Neural progenitor cell (in vitro differentiated cells): Measurements from ENCODE around the gene MCTP2. TPM values are rescaled to one million over a fixed set of nuclear protein-coding genes. Genes with fewer than 3 reads are reported as not detected.

Experiments
- DNase-seq: peaks from one replicate; pipeline ENCODE4 v3.0.0-alpha.2; 2016; ENCODE audit warnings: low spot score
- H2AFZ ChIP-seq: fragments of 200-600 bp; sonication (generic); replicated peaks from 2 replicates; pipeline ENCODE4 v1.6.1; 2016; ENCODE audit warnings: antibody characterized with exemption
- H3F3A ChIP-seq: fragments of 200-600 bp; sonication (generic); 2 replicates; pipeline ENCODE4 v1.6.1; 2016; ENCODE audit warnings: antibody characterized with exemption, low read depth
- H3K27ac ChIP-seq: fragments of 200-600 bp; sonication (generic); 2 replicates; pipeline ENCODE4 v1.5.1; 2016; ENCODE audit warnings: mild to moderate bottlenecking
- H3K27me3 ChIP-seq: fragments of 200-600 bp; sonication (generic); 2 replicates; pipeline ENCODE4 v1.6.1; 2016; ENCODE audit warnings: mild to moderate bottlenecking, moderate library complexity
- H3K36me3 ChIP-seq: fragments of 200-600 bp; sonication (generic); 2 replicates; pipeline ENCODE4 v1.5.1; 2016
- H3K4me1 ChIP-seq: fragments of 200-600 bp; sonication (generic); 2 replicates; pipeline ENCODE4 v1.6.1; 2016; ENCODE audit warnings: mixed run types
- H3K4me2 ChIP-seq: fragments of 200-600 bp; sonication (generic); 2 replicates; pipeline ENCODE4 v1.6.1; 2016
- H3K4me3 ChIP-seq: fragments of 200-600 bp; sonication (generic); 2 replicates; pipeline ENCODE4 v1.5.1; 2016
- H3K79me2 ChIP-seq: fragments of 200-600 bp; sonication (generic); 2 replicates; pipeline ENCODE4 v1.6.1; 2016; ENCODE audit warnings: low read depth
- H3K9ac ChIP-seq: fragments of 200-600 bp; sonication (generic); 2 replicates; pipeline ENCODE4 v1.6.1; 2016
- H3K9me3 ChIP-seq: fragments of 200-600 bp; sonication (generic); 2 replicates; pipeline ENCODE4 v1.5.1; 2016; ENCODE audit warnings: low read depth
- H4K20me1 ChIP-seq: fragments of 200-600 bp; sonication (generic); 2 replicates; pipeline ENCODE4 v1.6.1; 2016; ENCODE audit warnings: low read depth
- H3K27ac Mint-ChIP-seq: 3 replicates; pipeline ENCODE4 v1.8.0; 2021; ENCODE audit warnings: mixed read lengths
- H3K27me3 Mint-ChIP-seq: 2 replicates; pipeline ENCODE4 v1.8.0; 2022; ENCODE audit warnings: low read depth, mild to moderate bottlenecking, inconsistent platforms, moderate library complexity, mixed read lengths; ENCODE audit not compliant: insufficient read depth
- H3K36me3 Mint-ChIP-seq: 3 replicates; pipeline ENCODE4 v1.8.0; 2021; ENCODE audit warnings: mixed read lengths
- H3K4me1 Mint-ChIP-seq: 3 replicates; pipeline ENCODE4 v1.8.0; 2021; ENCODE audit warnings: mixed read lengths
- H3K4me3 Mint-ChIP-seq: 3 replicates; pipeline ENCODE4 v1.8.0; 2021; ENCODE audit warnings: mild to moderate bottlenecking, moderate library complexity, mixed read lengths
- H3K9me3 Mint-ChIP-seq: 3 replicates; pipeline ENCODE4 v1.8.0; 2020; ENCODE audit warnings: mixed read lengths
- CTCF ChIP-seq: fragments of 200-600 bp; sonication (generic); IDR thresholded peaks from 2 replicates; pipeline ENCODE4 v1.5.1; 2017; ENCODE audit warnings: antibody characterized with exemption, mild to moderate bottlenecking
- EZH2 ChIP-seq: fragments of 200-600 bp; sonication (generic); IDR thresholded peaks from 2 replicates; pipeline ENCODE4 v1.6.1; 2017; ENCODE audit warnings: antibody characterized with exemption, mild to moderate bottlenecking, moderate library complexity
- EZH2phosphoT487 ChIP-seq: fragments of 200-600 bp; sonication (generic); IDR thresholded peaks from 2 replicates; pipeline ENCODE4 v1.6.1; 2017; ENCODE audit warnings: antibody characterized with exemption
- total RNA-seq: library from RNA; depleted of rRNA; stranded (reverse); fragments of >200 nt; gene quantifications from 2 replicates; pipeline ENCODE4 v1.2.3, GENCODE V29; 2015; ENCODE audit warnings: low replicate concordance

The MCTP2 gene
- total RNA-seq, 1 donor from 2014 or later = 0.17 TPM

DNA sequence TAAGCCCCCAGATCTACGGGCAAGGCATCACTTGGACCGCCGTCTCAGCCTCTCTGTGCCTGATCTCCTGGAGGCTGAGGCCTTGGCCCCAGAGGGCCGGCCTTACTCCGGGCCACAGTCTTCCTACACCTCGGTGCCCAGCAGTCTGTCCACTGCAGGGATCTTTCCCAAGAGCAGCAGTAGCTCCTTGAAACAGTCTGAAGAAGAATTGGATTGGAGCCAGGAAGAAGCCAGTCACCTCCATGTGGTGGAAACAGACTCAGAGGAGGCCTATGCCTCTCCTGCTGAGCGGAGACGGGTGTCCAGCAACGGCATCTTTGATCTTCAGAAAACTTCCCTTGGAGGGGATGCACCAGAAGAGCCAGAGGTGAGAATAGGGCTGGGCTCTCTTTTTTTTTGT lies 67.0 kb downstream of the MCTP2 start:
- no peak overlapping the region for H3K4me2 ChIP-seq
- no peak overlapping the region for H3K4me3 Mint-ChIP-seq
- no peaks in the 10 kb centered on the region for H3K9me3 ChIP-seq
- no peaks in the 10 kb centered on the region for H3K4me1 ChIP-seq
- H3K9ac ChIP-seq = no peak overlapping the region
- no peaks in the 10 kb centered on the region for H3K27me3 ChIP-seq
- no peaks in the 10 kb centered on the region for H3K79me2 ChIP-seq
- TF ChIP-seq CTCF (no peak), EZH2 (no peak), EZH2phosphoT487 (no peak)
- H3K27ac ChIP-seq = no peak overlapping the region
- peaks cover 3% of the 10 kb centered on the region for H3K9me3 Mint-ChIP-seq
- no peaks in the 10 kb centered on the region for H3K36me3 ChIP-seq
- no peak overlapping the region for H3K4me3 ChIP-seq
- H4K20me1 ChIP-seq = no peaks in the 10 kb centered on the region
- peaks cover 3% of the 10 kb centered on the region for H3K27me3 Mint-ChIP-seq
- no peak overlapping the region for H2AFZ ChIP-seq
- no peak for DNase-seq
- H3K27ac Mint-ChIP-seq = no peak overlapping the region
- H3F3A ChIP-seq = no peaks in the 10 kb centered on the region
- H3K36me3 Mint-ChIP-seq = no peaks in the 10 kb centered on the region
- peaks cover 3% of the 10 kb centered on the region for H3K4me1 Mint-ChIP-seq

GRCh38 chr15:94300612-94301011 lies 69.3 kb downstream of the MCTP2 start:
- H3K4me2 ChIP-seq = no peak overlapping the region
- Mint-ChIP-seq H3K9me3 (peaks cover 3% of the 10 kb centered on the region), H3K4me3 (no peak overlapping the region), H3K4me1 (peaks cover 3% of the 10 kb centered on the region), H3K27ac (no peak overlapping the region), H3K36me3 (no peaks in the 10 kb centered on the region), H3K27me3 (peaks cover 3% of the 10 kb centered on the region)
- H4K20me1 ChIP-seq = no peaks in the 10 kb centered on the region
- no peak overlapping the region for H3K27ac ChIP-seq
- no peaks in the 10 kb centered on the region for H3K9me3 ChIP-seq
- no peak overlapping the region for H3K9ac ChIP-seq
- H3K4me3 ChIP-seq = no peak overlapping the region
- no peaks in the 10 kb centered on the region for H3F3A ChIP-seq
- no peaks in the 10 kb centered on the region for H3K79me2 ChIP-seq
- no peak overlapping the region for H2AFZ ChIP-seq
- DNase-seq = no peak
- no peaks in the 10 kb centered on the region for H3K27me3 ChIP-seq
- no peak for TF ChIP-seq EZH2
- no peak for TF ChIP-seq CTCF
- TF ChIP-seq EZH2phosphoT487 = no peak
- no peaks in the 10 kb centered on the region for H3K36me3 ChIP-seq
- no peaks in the 10 kb centered on the region for H3K4me1 ChIP-seq

- H3K79me2 ChIP-seq = no peaks in the 10 kb centered on the region
- H3K36me3 ChIP-seq = no peaks in the 10 kb centered on the region
- H3K4me1 ChIP-seq = no peaks in the 10 kb centered on the region
- Mint-ChIP-seq H3K4me3 (no peak overlapping the region), H3K27me3 (peaks cover 4% of the 10 kb centered on the region), H3K36me3 (no peaks in the 10 kb centered on the region), H3K4me1 (no peaks in the 10 kb centered on the region), H3K27ac (no peak overlapping the region), H3K9me3 (peaks cover 3% of the 10 kb centered on the region)
- H3K4me2 ChIP-seq = no peak overlapping the region
- no peak overlapping the region for H3K9ac ChIP-seq
- no peak for TF ChIP-seq EZH2
- no peak for TF ChIP-seq CTCF
- no peak for TF ChIP-seq EZH2phosphoT487
- H3K27ac ChIP-seq = no peak overlapping the region
- DNase-seq = no peak
- no peaks in the 10 kb centered on the region for H4K20me1 ChIP-seq
- no peaks in the 10 kb centered on the region for H3K9me3 ChIP-seq
- no peak overlapping the region for H2AFZ ChIP-seq
- no peaks in the 10 kb centered on the region for H3K27me3 ChIP-seq
- H3F3A ChIP-seq = no peaks in the 10 kb centered on the region
- H3K4me3 ChIP-seq = no peak overlapping the region
These were observed 73.8 kb downstream of the MCTP2 start for GRCh38 chr15:94305133-94305532.
